Activated effector memory CD4-positive, alpha-beta T cell treated with Interleukin-2 at 50 U/mL for 16 hours (primary cell): Measurements from ENCODE around the gene FAF1.

ENCODE experiments used
- DNase-seq: peaks from one replicate; pipeline ENCODE4 v3.0.0-alpha.2; 2020

Gene FAF1

GRCh38 chr1:50471967-50472366, 488.1 kb downstream of the FAF1 start:
- no peak for DNase-seq

DNA sequence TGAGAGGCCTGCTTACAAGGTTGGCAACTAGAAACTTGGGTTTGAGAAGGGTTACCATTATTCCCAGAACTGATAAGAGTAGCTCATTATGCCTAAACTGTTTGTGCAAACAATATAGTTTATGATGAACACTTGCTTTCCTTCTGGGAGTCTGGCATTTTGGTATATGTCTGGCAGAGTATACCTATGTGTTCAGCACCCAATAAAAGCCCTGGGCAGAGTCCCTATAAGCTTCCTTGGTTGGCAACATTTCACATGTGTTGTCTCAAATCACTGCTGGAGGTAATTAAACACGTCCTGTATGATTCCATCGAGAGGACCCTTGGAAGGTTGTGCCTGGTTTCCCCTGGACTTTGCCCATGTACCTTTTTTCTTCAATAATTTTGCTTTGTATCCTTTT, 497.1 kb downstream of the FAF1 start:
- DNase-seq: no peak

GRCh38 chr1:50458507-50458906, 501.6 kb downstream of the FAF1 start:
- no peak for DNase-seq

GRCh38 chr1:50454911-50455310, 505.2 kb downstream of the FAF1 start:
- DNase-seq: no peak

DNA sequence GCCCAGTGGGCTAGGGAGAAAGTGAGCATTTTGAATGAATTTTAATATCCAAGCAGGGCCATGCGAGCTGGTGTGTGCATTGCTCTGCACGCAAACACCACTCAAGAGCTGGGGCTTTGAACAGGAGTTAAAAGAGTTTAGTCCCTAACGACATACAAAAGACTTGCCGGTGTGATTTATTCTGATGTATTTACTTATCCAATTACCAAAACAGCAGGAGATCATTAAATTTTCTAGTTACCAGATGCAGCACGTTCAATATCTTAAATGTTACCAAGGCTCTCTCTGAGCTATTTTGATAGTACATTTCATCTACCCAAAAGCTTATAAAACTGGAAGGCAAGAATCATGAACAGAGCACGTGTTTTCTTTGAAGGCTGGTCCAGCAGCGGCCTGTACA, 506.8 kb downstream of the FAF1 start:
- DNase-seq: no peak

DNA sequence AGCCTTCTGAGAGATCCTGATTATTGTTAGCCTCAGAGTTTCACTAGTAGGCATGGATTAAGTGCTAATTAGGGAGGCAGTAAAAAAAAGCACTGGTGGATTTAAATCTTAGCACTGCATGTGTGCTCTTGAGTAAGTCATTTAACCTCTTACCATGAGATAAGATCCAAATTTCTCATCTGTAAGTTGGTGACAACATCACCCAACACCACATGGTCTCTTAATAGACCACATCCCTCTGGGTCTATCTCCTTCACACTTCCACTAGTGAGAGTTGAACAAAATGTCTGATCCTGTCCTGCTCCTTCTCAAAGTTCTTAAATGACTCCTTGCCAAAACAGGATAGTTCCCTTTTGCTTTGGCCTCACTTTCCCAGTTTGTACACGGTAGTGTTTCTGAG, 507.4 kb downstream of the FAF1 start:
- DNase-seq: no peak

DNA sequence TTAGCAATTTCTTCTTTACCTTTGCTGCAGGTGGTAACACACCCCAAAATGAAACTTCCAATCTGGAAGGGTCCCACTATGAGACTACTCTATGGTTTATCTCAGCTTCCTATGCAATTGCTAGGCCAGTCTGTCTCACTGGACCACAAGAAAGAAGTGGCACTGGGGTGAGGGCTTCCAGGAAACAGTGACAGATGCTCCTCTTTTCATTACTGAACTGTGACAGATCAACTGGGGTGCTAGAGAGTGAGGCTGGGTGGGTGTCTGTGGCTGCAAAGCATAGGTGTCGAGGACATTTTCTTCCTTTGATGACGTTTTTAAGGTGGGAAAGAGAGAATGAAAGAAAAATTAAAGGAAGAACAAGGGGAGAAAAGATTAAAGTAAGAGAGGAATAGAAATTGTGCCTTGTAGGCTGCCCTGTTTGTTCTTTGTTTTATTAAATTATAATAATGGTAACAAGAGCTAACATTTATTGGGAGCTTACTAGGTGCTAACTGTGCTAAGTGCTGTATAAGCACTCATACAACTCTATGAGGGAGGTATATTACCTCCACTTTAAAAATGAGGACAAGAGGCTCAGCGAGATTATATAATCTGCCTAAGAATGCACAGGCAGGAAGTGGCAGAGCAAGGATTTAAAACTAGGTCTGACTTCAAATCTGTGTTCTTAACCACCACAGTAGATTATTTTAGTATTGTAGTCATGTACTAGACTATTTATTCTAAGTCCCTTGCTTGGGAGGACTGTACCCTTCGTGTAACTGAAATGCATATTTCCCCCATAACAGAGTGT, 509.0 kb downstream of the FAF1 start:
- no peak for DNase-seq

DNA sequence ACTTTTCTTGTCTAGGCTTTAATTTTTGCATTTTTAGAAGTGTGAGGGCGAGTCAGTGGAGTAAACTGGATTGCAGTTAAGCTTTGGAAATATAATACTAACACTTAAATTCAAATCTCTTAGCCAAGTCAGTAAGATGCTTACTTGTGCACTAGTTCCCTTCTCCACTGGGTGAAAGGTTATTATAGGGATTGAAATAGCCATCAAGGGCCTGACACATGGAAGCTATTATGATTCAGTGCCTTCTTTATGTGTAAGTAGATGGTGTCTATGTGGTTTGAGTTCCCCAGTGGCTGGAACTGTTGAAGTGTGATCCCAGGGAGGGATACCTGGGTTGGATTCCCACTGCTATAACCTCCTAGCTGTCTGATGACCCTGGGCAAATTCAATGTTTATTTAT, 512.1 kb downstream of the FAF1 start:
- DNase-seq: no peak

DNA sequence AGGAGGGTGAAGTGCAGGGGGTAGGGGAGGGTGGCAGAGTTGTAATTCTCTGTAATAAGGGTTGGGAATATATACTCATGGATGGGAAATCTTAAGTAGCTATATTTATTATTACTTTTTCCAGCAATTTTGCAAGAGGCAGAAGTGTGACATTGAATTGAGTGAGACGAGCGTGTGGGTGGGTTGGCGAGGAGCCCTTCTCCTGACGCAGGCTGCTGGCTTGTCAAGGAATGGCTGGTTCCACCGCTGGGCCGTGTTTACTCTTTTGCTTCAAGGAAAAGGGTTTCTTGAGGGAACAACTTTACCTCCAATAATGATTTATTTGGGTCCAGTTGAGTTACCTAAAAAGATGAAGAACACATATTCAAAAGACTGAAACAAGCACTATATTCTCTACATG, 518.9 kb downstream of the FAF1 start:
- DNase-seq: no peak

GRCh38 chr1:50438945-50439344, 521.1 kb downstream of the FAF1 start:
- DNase-seq: no peak

GRCh38 chr1:50436489-50436888, 523.6 kb downstream of the FAF1 start:
- DNase-seq: no peak

DNA sequence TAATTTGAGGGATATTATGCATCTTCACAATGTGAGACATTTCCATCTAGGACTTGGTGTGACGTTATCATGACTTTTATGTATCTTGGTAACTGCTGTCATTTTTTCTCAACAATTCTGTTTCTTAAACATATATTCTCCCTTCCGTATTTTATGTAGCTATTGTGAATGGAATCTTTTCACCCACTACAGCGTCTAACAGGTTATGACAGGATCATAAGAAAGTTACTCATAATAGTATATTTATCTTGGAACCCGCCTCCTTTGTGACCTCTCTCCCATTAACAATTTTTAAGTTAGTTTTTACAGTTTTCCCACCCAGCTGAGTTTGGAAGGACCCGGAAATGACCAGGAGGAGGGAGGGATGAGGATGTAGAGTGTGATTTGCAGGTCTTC, 530.1 kb downstream of the FAF1 start:
- DNase-seq: no peak

DNA sequence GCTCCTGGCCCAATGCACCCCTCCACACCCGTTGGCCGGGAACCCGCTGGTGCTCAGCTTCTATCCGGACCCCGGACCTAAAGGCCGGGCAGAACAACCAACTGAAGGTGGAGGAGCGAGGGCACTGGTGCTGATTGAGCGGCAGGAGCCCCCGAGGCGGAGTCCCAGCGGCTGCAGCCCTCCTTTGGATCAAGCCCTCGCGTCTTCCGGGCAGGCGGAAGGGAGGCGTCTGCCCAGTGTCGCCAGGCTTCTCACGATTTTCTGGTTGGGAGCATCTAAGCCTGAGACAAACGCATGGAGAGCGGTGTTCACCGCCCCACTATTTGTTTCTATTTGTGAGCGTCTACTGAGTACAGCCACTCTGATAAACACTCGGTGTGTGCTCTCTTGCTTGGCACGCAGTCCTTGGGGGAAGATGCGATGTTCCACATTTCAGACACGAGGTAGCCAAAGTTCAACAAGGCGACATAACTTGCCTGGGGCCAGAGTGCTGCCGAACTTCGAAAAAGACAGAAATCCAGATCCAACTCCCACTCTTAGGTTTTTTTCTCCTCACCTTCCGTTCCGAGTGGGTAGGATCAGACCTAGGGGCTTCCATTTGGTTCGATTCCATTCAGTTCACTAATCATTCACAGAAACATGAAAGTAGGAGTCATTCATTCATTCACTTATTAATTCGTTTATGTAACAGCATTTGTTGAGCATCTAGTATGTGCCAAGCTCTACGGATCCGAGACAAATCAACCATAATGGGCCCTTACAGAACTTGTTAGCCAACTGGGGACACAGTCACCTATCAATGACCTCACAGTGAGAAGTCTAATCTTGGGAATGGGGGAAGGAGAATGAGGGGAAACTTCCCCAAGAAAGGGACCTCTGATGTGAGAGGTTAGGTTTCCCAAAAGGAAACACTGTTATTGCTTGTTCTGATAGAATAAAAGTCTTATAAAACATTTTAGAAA, 532.0 kb downstream of the FAF1 start:
- no peak for DNase-seq

DNA sequence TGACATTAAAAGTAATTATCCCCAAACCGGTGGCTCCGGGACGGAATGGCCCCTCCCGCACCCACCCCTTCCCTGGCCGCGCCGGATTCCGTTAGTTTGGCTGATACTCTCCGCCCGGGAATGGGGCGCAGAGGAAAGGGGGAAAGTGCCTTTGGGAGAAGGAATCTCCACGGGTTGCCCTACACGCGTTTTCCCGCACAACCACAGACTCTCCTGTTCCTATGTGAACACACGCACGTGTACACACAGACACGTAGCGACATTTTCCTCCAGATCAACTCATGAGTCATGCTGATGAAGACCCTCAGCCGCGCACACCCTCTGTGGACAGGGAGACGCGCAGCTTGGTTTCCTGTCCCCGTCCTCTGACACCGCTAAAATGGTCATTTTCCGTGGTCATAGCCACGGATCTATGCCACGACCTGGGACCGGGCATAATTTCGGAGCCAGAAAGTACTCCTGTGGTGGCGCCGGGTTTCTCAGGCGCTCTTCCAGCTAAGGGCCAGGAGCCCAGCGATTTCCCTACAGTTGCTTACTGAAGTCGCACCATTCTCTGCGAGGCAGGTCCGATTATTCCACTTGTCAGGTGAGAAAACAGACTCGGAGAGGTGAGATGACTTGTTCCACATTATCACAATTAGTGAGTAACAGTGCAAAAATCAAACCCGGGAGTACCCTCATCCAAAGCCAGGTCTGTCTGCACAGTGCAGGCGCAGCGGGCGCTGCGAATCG, 532.8 kb downstream of the FAF1 start:
- DNase-seq: no peak

GRCh38 chr1:50426702-50427085, 533.4 kb downstream of the FAF1 start:
- no peak for DNase-seq

GRCh38 chr1:50426108-50426700, 533.9 kb downstream of the FAF1 start:
- DNase-seq: no peak

DNA sequence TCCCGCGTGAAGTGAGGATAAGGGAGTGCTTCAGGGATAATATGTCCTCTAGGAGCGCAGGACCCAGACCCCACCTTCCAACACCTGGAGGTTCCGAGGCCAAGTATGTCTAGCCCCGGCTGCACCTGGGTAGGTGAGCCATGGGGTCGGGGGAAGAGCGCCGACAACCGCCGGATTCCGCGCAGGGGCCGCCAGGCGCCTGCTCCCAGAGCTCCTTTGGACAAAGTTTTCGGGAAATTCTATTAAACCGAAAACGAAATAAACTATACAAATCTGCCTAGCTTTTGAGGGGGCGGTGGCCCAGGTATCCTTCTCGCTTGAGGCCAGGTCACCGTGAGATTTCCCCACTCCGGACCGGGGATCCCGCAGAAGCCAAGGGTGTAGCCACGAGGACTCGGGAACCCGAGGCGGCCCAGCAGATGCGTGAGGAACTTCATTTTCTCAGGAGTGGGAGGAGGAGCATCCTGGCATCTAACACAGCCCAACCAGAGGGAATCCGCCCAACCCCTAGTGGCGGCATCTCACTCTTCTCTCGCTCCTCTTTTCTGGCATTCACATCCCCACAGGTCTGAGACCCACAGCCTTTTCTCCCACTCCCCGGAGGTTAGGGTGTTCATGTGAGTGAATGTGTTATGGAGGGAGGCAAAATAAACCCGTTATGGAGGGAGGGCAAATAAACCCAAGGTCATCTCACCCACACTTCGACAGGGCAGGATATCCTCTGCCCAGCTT, 534.5 kb downstream of the FAF1 start:
- no peak for DNase-seq

DNA sequence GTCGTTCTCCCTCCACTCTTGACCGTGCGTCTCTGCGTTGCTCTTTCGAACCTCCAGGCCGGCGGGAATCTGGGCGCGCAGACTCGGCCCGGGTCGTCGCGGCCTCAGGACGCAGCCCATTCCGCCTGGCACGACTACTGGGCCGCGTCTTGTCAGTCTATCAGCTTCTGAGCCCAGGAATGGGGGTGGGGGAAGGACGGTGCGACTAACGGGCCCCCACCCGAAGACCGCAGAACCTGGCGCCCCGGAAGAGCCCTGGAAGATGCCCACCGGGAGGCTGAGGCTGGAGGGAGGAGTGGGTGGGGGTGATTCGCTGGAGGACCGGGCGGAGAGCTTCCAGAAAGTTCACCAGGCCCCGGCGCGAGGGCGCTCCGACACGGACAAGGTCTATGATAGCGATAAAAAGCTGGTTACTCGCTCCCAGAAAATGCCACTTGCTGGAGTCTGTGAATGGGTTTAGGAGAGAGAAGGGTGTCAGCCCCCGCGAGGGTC, 535.1 kb downstream of the FAF1 start:
- DNase-seq: no peak

DNA sequence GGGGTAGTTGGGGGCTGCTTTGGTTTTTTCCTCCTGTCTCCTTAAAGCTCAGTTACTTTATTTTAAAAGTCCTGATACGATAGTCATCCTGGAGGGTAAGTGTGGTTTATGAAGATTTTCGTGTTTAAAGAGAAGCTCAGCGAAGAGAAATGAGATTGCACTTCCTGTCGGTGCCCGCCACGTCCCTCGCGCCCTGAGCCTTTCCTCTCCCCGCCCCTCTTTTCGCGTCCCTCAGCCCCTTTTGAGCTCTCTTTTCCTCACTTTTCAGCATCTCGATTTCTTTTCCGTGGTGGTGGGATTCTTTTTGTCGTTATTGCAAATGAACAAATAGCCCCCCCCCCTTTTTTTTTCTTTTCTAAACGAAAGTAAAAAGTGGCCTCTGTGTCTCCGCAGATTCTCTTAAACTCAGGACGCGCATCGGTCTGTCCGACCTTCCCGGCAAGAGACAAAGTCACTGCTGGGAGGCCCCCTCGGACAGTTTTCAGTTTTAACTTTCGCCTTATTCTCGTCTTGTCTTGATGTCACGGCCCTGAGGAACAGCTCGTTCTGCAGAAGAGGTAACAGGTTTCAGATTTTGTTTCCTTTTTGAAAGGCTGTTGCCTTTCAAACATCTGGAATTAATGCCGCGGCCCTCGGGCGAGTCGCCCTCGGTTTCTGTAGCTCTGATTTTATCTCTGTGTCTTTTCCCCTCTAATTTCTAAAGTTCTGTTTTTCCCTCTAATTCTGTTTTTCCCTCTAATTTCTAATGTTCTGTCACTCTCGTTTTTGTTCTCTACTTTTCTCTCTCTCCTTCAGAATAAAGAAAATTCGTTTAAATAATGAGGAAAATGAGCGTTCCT, 535.8 kb downstream of the FAF1 start:
- no peak for DNase-seq

DNA sequence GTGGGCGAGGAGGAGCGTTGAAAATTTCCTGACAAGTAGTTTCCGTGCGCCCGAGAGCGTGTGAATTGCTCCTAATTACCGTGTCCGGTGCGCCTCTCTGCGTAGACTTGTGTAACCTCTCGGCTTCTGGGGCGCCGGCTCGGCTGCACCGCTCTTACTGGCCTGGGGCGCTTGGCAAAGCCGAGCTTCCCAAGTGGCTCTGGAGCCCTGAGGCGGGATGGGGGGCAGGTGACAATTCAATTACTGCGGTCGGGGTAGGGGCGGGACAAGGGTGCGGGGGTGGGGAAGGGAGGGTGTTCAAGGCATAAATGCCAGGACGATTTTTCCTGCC, 536.4 kb downstream of the FAF1 start:
- no peak for DNase-seq

DNA sequence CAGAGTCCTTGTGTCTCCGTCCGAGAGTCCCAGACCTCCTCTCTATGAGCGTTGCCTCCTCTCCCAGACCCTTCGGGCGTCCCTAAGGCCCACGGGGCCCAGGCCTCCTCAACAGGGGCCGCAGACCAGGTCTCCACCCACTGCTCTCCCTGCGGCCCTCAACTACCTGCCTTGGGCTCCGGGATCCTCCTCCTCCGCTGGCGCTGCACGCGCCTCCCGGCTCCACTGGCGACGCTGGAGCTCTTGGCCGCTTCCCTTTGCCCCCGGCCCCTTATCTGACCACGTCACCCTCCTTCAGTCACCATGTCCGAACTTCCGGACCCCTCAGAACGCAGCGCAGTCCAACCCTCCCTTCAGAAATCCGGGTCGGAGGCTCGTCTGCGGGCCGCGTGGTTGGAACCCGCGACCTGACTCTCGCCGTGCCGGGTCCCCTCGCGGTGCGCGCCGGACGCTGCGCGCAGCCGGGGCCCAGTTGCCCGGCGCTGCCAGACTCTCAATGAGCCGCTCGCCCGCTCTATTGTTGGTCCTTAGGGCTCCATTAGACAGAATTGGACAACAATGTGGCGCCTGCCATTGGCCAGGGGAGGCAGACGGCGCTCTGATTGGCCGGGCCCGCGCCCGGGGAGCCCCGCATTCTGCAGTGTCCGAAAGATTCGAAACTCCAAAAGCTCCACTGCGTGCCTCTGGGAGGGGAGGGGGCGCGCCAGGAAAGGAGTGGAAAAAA, 537.0 kb downstream of the FAF1 start, which contains the start of gene DMRTA2:
TSS of gene DMRTA2 (minus strand) at position 498 of the 724 bp plus-strand sequence. CDS start 1,907 bp downstream, outside the sequence.
- DNase-seq: no peak
